Stimulated activated CD8-positive, alpha-beta memory T cell treated with anti-CD3 and anti-CD28 coated beads, Interleukin-7, amount 100 ng/mL, for 24 hours (primary cell): ENCODE data around the gene FZR1.
"Not testable (repeated sequence)": the region's sequence is repeated elsewhere in the genome, so short reads cannot be mapped to it uniquely, and the experiment has no call there.

Experiments used
- DNase-seq: peaks from one replicate; pipeline ENCODE4 v3.0.0-alpha.2; 2020; ENCODE audit warnings: low read depth

Gene FZR1

DNA sequence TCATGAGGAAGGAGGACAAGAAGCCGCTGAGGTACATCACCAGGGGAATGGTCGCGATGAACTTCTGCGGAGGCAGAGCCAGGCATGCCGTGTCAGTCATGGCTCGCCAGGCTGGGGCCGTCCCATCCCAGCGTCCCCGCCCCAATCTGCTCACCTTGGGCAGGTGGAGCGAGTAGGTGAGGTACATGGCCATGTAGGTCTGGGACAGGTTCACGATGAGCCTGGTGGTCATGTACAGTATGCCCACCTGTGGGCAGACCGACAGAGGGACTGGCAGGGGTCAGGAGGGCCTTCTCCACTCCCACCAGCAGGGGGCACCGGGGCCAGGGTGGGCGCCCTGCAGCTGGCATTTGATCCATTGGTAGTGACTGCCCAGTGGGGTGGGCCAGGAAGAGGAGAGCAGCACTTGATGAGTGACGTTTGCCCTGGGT is 41.2 kb downstream of the FZR1 start:
- no peak for DNase-seq

DNA sequence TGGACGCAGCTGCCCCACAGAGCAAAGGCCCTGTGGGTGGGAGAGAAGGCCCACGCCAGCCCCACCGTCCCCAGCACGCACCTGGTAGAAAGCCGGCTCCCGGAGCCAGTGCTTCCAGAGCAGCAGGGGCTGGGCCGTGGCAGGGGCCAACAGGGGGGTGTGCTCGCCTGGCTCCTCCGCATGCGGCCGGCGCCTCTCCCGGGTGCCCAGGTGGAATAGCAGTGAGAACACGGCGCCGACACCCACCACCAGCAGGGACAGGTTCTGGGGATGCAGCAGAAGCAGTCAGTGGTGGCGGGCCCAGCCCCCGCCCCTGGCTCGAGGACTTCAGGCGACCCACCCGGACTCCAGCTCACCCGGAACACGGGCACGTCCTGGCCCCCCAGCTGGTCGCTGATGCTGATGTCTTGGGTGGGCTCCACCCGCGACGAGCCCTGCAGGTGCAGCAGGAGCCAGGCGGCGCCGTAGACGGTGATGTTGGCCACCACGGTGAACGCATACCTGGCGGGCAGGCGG is 41.7 kb downstream of the FZR1 start:
- no peak for DNase-seq

DNA sequence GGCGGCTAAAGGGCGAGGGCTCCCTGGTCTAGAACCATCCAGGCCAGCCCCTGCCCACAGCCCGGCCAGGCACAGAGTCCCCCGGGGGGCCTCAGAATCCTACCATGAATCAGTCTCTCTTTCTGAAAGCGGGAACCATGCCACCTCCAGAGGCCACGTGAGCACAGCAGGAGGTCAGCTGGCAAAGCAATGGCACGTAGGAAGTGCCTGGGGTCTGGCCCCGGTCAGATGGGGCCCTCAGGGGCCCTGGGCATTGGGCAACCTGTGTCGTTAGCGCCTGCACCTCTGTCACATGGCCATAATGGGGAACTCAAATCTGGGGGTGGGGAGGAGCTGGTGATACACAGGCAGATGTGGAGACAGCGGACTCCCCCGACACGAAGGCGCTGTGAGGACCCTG is 42.5 kb downstream of the FZR1 start:
- no peak for DNase-seq

DNA sequence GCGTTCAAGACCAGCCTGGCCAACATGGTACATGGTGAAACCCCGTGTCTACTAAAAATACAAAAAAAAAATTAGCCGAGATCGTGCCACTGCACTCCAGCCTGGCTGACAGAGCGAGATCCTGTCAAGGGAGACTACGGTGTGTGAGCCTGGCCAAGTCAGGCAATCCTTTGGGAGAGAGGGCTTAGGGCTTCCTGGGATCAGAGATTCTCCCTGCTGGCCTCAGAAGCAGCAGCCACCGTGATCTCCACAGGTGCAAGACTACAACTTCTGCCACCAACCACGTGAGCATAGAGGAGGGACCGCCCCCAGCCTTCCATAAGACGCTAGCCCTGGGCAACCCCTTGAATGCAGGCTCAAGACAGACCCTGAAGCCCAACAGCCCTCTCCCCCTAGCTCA is 43.7 kb downstream of the FZR1 start:
- DNase-seq = no peak

DNA sequence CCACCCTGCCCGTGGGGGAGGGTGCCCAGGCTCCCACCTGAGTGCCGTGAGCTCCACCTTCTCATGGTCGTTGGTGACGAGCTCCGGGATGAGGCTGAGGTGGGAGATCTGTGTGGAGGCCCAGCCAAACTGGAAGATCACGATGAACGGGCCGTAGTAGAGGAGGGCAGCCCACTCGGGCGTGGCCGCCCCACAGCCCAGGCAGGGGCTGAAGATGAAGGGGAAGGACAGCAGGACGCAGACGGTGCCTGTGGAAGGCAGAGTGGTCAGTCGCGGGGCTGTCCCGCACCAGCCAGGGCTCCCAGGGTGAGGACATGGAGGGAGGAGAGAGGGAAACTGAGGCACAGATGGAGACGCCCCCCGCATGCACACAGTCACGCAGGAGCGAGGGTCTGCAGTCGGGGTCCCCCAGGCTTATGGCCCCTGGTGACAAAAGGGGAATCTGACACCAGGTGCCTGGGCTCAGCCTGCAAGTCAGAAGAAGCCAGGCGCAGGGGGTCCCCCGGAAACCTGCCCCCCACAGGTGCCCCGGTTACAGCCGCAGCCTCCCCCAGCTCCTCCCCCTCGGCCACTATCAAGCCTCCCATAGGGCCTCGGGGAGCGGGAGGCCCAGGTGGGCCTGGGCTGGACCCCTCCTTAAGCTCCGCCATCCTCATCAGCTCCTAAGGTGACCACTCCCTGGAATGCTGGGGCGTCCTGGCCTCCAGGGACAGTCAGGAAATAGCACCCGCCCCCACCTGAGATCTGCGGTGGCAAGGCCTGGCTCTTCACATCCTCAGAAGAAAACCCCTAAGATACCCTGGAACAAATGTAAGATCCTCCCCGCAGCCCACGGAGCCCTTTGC is 45.1 kb downstream of the FZR1 start:
- DNase-seq = no peak

DNA sequence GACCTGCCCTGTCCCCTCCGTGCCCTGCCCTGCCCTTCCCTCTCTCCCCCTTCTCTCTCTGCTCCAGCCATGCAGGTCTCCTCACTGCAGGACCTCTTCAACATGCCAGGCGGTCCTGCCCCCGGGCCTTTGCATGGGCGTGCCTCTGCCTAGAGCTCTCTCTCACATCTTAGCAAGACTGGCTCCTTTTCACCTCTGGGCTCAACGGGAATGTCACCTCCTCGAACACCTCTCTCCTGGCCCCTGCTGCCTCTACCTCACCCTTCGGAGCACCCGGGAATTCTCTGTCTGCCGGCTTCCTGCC is 45.6 kb downstream of the FZR1 start:
- no peak for DNase-seq

DNA sequence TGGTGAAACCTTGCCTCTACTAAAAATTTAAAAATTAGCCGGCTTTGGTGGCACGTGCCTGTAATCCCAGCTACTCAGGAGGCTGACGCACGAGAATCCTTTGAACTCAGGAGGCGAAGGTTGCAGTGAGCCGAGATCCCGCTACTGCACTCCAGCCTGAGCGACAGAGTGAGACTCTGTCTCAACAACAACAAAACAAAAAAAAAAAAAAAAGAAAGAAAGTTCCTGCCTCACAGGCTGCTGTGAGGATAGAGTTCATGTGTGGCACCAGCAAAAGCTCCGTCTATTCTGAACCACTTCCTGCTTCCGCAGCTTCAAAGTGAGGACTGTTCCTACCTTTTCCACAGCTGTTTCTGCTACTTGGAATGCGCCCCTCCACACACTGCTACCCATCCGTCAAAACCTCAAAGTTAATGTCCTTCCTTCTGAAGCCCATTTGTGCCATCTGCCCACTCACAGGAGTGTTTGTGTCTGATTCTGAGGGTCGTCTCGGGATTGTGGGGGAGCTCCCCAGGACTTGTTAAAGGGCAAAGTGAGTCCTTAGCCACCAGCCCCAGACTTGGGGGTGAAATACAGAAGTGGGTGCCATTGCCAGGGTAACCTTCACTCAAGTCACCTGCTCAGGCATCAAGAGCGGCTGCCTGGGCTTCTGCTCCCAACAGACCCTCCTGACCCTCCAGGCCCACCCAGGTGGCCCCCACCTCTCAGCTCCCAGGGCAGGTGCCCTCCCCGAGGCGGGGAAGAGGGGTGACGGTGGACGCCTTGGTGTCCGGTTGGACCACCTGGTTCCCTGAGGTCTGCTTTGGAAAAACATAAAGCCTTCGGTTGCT is 48.4 kb downstream of the FZR1 start:
- DNase-seq = no peak

DNA sequence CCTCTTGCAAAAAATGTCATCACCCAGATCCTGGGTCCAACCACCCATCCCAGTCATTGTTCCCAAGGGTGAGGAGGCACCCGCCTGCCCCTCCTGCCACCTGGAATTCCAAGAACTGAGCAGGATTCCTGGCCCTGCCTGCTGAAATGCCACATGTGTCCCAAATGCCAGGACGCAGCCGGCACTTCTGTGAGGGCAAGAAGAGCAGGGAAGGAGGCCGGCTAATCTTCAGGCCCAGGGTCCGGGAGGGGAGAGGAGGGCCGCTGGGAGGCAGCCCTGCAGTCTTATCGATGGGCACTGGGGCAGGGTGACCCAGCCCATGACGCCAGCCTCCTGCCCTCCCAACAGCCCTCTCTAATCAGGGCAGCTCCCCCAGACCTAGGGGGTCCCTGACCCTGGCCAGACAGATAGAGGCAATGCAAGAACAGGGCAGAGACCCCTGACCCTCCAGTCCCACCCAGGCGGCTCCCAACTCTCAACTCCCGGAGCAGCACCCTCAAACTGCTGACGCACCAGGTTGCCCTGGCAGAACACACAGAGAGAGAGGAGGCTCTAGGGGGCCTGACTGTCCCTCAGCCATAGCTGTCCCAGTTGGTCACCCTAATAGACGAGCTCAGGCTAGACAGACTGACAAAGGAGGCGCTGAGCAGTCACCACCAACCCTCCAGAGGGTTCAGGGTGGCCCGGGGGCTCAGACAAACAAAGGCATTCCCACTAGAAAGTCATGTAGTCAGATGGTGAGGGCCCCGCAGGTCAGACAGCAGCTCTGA is 49.7 kb downstream of the FZR1 start:
- DNase-seq = no peak

DNA sequence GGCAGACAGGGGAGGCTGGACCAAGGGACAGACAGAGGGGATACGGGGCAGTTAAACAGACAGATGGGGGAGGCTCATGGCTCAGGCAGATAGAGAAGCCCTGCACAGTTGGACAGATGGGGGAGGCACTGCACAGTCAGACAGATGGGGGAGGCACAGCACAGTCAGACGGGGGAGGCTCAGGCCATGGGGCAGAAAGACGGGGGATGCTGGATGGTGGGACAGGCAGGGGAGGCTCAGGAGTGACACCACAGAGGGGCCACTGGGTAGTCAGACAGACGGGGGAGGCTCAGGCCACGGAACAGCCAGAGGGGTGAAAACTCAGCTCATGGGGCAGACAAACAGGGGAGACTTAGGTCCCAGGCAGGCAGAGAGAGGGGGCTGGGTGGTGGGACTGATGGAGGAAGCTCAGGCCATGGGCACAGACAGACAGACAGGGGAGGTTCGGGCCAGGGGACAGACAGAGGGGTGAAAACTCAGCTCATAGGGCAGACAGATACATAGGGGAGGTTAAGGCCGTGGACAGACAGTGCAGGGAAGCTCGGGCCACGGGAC is 50.4 kb downstream of the FZR1 start:
- DNase-seq = no peak

DNA sequence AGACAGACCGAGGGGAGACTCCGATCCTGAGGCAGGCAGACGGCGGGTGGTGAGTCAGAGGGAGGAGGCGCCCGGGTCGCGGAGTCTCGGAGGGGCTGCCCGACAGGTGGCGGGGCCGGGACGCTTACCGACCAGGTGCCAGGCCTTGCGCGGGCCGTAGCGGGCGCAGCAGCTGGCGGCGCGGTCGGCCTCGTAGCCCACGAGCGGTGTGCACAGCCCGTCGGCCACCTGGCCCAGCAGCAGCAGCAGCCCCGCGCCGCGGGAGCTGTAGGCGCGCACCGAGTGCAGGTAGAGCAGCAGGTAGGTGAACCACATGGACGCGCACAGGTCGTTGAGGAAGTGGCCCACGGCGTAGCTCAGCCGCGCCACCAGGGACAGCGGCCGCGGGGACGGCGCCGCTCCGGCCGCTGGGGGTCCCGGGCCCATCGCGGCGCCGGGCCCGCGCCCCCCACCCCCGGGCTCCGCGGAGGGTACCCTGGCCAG is 50.9 kb downstream of the FZR1 start:
- DNase-seq = peak; percentile 30

DNA sequence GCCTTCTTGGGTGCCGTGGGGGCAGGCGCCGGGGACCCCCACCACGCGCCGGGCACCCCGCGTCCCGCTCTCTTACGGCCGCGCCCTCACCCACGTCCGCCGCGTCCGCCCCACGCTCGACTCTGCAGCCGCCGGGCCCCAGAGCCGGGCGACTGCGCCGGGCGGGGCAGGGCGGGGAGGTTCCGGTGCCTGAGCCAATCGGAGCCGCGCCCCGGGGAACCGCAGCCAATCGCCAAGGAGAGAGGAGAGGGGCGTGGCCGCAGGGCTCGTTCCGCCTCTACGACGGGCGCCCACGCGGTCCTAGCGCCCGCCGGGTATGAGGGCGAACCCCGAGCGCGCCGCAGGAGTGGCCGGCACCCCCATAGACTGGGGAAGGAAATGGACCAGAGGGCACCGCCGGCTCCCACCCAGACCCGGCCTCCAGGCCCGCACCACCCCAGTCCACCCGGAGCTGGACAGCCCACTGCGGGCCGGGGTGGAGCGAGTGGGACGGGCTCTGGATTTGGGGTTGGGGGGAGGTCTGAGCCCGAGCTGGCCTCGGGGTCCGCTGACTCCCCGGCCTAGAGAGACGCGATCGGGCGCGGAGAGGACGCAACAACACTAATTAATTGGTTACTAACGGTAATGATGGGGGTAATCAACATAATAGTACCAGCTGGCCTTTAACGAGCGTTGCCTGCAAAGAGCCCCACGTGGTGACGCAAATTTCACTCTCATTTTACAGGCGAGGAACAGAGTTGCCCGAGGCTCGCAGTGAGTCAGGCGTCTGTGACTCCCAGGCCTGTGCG is 51.5 kb downstream of the FZR1 start, which contains the start of gene MFSD12:
MFSD12 (minus strand) TSS at position 126 of the 788 bp plus-strand sequence. CDS start 183 bp downstream, outside the sequence.
- peak; percentile 92 for DNase-seq

DNA sequence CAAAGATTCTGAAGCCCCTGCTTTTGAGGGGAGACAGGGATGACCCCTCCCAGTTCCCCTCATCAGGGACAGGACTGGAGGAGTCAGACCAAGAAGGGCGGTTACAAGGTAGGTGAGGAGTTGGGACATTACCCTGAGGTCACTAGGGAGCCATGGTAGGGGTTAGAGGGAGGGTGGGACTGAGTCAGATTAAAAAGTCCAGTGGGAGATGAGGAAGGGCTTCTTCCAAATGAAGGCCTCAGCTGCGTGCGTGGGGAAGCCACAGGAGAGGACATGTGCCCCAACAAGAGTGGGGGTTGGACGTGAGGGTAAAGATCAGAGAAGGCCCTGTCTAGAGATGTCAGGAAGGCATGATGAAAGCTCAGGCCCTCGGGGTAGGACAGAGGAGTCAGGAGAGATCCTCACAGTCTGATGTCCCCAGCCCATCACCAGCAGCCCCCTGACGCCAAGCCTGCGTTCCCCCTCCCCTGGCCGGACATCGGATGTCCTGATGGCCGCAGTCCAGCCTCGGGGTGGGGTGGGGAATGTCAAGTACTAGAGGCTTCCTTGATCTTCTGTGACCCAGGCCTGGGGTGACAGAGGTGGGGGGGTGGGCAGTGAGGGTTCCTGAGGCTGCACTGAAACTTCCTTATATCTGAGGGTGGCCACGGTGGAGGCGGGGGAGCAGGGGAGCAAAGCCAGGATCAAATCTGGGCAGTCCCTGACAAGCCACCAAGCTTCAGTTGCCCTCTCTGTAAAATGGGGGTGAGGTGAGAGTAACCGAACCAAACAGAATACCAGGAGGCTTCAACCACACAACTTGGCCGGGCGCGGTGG is 57.8 kb downstream of the FZR1 start:
- no peak for DNase-seq

DNA sequence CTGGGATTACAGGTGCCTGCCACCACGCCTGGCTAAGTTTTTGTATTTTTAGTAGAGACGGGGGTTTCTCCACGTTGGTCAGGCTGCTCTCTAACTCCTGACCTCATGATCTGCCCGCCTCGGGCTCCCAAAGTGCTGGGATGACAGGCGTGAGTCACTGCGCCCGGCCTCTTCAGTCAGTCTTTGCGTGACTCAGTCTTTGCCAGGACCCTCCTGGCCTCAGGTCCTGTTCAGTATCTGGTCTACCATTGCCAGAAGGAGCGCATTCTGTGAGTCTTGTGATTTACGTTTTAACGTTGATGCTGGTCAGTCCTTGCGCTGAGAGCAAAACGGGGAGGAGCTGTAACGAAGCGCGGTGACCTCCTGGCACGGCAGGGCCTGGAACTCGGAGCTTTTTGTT is 59.0 kb downstream of the FZR1 start:
- no peak for DNase-seq

DNA sequence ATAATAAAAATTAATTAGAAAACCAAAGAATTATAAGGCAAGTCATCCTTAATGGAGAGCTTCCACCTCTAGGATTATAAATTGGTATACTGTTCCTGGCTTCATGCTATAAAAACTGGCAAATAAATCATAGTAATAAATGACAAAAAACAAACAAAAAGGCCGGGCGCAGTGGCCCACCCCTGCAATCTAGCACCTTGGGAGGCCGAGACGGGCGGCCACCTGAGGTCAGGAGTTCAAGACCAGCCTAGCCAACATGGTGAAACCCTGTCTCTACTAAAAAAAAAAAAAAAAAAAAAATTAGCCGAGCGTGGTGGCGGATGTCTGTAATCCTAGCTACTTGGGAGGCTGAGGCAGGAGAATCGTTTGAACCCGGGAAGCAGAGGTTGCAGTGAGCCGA is 63.9 kb downstream of the FZR1 start:
- DNase-seq = not testable (repeated sequence)

DNA sequence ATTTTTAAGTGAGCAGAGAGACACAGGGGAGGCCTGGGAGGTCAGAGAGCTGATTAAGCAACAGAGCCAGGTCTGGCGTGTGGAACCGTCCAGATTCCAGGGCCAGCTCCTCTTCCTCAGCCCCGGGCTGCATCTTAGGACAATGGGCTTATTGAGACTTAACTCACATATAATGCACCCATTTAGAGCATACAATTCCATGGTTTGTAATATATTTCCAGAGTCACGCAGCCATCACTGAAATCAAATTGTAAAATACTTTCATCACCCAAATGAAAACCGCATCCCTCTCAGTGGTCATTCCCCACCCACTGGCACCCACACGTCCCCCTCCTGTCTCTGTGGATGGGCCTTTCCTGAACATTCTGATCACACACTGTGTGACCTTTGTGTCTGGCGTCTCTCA is 64.5 kb downstream of the FZR1 start:
- DNase-seq = no peak

DNA sequence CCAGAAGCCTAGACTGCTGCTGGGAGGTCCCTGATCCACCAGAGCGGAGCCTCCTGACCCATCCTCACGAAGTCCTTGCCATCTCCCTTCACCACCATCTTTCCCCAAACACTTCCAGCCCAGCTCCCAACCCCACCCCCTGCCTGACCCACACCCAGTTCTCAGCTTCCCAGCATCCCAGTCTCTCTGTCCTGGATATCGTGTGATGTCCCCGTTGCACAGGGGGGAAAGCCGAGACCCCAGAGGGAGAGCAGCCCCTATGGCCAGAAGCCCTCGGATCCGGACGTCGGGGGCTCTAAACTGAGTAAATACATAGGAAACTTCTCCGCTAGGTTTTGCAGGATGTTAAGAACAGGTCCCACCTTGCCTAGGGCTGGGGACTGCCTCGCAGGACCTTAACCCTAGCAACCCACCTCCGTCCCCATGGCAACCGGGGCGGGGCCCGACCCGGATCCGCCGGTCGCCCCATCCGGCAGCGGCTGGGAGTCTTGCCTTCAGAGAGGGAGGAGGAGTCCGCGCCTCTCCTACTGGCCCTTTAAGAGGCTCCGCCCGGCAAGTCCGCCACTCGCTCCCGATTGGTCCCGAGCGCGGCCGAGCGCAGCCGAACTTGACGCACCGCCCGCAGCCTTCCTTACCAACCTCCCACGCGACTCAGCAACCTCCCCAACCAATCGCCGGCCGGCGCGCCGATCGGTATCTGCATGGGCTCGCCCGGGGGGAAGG is 66.2 kb downstream of the FZR1 start:
- DNase-seq = peak; percentile 98

DNA sequence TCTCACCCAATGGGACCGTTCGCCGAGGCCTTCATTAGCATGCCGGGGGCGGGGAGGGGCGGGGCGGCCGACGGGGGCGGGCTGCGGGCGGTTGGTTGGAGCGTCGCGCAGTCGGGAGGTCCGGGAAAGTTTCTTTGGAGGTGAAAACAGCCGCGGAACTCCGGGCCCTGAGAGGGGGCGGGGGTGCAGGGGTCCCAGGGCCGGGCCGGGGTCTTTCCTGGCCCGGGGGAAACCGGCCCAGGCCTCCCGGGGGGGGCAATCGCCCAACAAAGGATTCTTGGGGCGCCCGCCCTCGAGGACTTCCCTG is 66.7 kb downstream of the FZR1 start, which contains the start of gene HMG20B:
HMG20B (plus strand) TSS at position 90 of the 307 bp plus-strand sequence. CDS start 366 bp downstream, outside the sequence.
- no peak for DNase-seq

DNA sequence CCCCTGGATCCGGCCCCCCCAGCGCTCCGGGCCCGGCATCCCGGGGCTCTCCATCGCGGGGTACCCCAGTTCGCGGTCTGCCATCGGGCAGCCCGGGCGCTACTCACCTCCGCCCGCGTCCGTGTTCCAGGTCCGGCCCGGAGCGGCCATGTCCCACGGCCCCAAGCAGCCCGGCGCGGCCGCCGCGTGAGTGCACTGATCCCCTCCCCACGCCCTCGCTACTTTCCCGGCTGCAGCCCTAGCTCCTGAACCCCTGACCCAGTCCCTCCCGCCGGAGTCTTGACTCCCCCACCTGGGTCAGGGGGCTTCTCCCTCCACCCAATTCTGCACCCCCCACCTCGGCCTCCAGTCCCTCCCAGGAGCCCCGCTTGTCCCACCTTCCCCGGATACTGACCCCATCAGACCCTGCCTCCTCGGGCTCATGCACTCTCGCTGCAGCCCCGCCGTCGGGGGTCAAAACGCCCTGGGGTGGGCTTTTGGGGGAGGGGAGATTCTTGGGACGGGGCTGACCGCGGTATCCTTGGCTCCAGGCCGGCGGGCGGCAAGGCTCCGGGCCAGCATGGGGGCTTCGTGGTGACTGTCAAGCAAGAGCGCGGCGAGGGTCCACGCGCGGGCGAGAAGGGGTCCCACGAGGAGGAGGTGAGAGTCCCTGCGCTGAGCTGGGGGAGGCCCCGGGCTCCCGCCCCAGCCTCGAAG is 67.2 kb downstream of the FZR1 start:
- DNase-seq = no peak
